Measurements from ENCODE around the gene PCDHGA5.
"Not testable (repeated sequence)": the region's sequence is repeated elsewhere in the genome, so short reads cannot be mapped to it uniquely, and the experiment has no call there.

PCDHGA5 gene

DNA sequence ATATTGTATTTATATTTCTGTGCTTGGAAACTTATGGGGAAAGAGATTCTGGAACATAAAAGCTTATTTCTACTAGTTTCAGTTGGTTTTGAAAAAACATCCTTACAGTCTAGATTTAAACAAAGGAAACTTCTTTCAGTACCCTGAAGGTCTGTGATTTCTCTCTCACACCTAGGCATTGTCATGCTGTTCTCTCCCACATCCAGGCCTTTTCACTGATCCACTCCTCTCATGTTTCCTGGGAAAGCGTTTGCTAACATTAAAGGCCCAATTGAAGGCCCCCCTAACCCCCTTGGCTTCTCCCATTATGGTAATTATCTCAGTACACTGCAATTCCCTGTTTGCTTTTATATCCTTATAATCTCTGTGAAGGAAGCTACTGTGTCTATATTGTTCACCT, 21.2 kb upstream of the PCDHGA5 start:
- Mint-ChIP-seq H3K4me1 (no peaks in the 10 kb centered on the region), H3K4me3 (no peak overlapping the region), H3K27me3 (peaks cover 69 to 93% of the 10 kb centered on the region in 2 donors), H3K36me3 (peaks cover 13 to 29% of the 10 kb centered on the region in 2 donors), H3K27ac (no peak overlapping the region), H3K9me3 (peaks cover 31 to 32% of the 10 kb centered on the region in 2 donors)
- ATAC-seq (replicated peaks), result no peak
- no peak for DNase-seq

DNA sequence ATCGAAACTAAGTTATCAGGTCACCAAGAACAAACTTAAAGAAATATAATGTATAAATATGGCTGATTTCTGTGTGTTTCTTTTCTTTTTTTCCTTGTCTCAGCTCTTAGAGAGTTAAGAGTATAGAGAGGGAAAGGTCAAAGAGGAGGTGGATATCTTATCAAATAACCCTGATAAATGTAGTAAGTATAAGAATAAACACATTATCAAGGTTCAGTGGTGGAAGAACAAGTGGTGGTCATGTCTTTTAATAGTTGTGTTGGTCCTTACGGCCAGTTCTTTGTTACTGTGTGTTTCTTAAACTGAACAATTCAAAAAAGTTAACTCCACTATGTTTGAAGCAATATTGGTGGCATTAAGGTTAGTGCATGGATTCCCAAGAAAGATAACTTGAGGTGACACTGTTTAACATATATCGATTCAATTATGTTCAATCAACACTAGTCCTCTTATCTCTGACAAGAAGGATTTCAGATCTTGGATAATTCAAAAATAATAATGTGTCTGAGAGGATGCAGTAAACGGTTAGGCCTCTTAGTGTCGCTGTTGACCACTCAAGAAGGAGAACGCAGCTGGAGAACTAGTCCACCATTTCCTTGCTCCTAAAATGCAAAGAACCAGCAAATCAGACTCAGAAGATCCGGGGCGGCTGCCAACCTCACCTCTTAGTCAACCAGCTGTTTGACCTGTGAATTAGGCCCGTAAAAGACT, 20.6 kb upstream of the PCDHGA5 start, which contains the start of gene PCDHGA3:
Gene PCDHGA3, plus strand, starts transcription at position 588 of the 711 bp plus-strand sequence. CDS start 205 bp downstream, outside the sequence.
- DNase-seq (no peak), ATAC-seq (replicated peaks) (no peak)
- Mint-ChIP-seq H3K27me3 (peaks cover 64 to 89% of the 10 kb centered on the region in 2 donors), H3K4me3 (peak within 1 kb of the TSS; percentile 36 to 65), H3K27ac (peak within 1 kb of the TSS; percentile 14), H3K4me1 (no peaks in the 10 kb centered on the region), H3K9me3 (peaks cover 26 to 29% of the 10 kb centered on the region in 2 donors), H3K36me3 (peaks cover 13 to 25% of the 10 kb centered on the region in 2 donors)

DNA sequence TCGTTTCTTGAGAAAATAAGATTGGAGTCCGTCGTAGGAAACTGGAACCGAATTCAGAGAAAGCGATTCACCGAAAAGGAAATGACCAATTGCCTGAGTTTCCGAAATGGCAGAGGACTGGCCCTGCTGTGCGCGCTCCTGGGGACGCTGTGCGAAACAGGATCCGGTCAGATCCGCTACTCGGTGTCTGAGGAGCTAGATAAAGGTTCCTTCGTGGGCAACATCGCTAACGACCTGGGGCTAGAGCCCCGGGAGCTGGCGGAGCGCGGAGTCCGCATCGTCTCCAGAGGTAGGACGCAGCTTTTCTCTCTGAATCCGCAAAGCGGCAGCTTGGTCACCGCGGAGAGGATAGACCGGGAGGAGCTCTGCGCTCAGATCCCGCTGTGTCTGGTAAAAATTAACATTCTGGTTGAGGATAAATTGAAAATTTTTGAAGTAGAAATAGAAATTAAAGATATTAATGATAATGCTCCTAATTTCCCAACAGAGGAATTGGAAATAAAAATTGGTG, 20.0 kb upstream of the PCDHGA5 start:
- DNase-seq (no peak), ATAC-seq (replicated peaks) (no peak)
- peaks cover 26% of the 10 kb centered on the region in 2 donors for H3K9me3 Mint-ChIP-seq
- peak overlapping the region; percentile 36 to 65 for H3K4me3 Mint-ChIP-seq
- peaks cover 63 to 89% of the 10 kb centered on the region in 2 donors for H3K27me3 Mint-ChIP-seq
- peaks cover 13 to 25% of the 10 kb centered on the region in 2 donors for H3K36me3 Mint-ChIP-seq
- peak overlapping the region; percentile 14 for H3K27ac Mint-ChIP-seq
- H3K4me1 Mint-ChIP-seq, result no peaks in the 10 kb centered on the region

DNA sequence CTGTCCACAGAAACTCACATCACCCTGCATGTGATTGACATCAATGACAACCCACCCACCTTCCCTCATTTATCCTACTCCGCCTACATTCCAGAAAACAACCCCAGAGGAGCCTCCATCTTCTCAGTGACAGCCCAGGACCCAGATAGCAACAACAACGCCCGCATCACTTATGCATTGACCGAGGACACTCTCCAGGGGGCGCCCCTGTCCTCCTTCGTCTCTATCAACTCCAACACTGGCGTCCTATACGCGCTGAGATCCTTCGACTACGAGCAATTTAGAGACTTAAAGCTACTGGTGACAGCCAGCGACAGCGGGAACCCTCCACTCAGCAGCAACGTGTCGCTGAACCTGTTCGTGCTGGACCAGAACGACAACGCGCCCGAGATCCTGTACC, 18.6 kb upstream of the PCDHGA5 start:
- peak overlapping the region in 1 of 2 donors; percentile 21 for H3K4me3 Mint-ChIP-seq
- H3K9me3 Mint-ChIP-seq, result peaks cover 25 to 30% of the 10 kb centered on the region in 2 donors
- no peak overlapping the region for H3K27ac Mint-ChIP-seq
- ATAC-seq (replicated peaks) (no peak), DNase-seq (no peak)
- H3K27me3 Mint-ChIP-seq, result peaks cover 60 to 84% of the 10 kb centered on the region in 2 donors
- H3K4me1 Mint-ChIP-seq, result no peaks in the 10 kb centered on the region
- H3K36me3 Mint-ChIP-seq, result peaks cover 15 to 26% of the 10 kb centered on the region in 2 donors

DNA sequence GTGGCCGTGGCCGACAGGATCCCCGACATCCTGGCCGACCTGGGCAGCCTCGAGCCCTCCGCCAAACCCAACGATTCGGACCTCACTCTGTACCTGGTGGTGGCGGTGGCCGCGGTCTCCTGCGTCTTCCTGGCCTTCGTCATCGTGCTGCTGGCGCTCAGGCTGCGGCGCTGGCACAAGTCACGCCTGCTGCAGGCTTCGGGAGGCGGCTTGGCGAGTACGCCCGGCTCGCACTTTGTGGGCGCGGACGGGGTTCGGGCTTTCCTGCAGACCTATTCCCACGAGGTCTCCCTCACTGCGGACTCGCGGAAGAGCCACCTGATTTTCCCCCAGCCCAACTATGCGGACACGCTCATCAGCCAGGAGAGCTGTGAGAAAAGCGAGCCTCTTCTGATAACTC, 17.9 kb upstream of the PCDHGA5 start:
- not testable (repeated sequence) for DNase-seq; H3K4me1 Mint-ChIP-seq; ATAC-seq (replicated peaks); H3K4me3 Mint-ChIP-seq; H3K27ac Mint-ChIP-seq
- Mint-ChIP-seq H3K9me3 (peaks cover 22 to 27% of the 10 kb centered on the region in 2 donors), H3K27me3 (peaks cover 63 to 84% of the 10 kb centered on the region in 2 donors), H3K36me3 (peaks cover 11 to 25% of the 10 kb centered on the region in 2 donors)

DNA sequence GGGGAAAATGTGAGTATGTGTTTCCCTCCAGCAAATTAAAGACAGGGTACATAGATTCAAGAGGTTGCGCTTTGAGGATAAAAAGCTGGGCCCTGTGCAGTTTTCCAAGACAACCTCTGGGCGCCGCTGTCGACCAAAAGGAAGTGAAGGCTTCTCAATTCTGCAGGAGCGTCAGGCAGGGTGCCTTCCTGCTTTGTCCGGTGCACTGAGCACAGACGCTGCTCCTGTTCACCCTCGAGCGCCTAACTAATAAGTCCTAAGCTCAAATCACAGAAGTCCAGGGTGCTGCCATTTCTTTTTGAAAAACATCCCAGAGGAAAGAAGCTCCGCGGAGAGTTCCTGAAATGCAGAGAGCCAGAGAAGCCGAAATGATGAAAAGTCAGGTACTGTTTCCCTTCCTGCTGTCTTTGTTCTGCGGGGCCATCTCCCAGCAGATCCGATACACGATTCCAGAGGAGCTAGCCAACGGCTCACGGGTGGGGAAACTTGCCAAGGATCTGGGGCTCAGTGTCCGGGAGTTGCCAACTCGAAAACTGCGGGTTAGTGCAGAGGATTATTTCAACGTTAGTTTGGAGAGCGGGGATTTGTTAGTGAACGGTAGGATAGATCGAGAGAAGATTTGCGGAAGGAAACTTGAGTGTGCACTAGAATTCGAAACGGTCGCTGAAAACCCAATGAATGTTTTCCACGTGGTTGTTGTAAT, 13.9 kb upstream of the PCDHGA5 start, which contains the start of gene PCDHGB1:
Gene PCDHGB1, plus strand, starts transcription at position 183 of the 703 bp plus-strand sequence. Its CDS starts 162 bp downstream, at position 345.
- Mint-ChIP-seq H3K36me3 (peaks cover 14 to 27% of the 10 kb centered on the region in 2 donors), H3K27me3 (peaks cover 54 to 74% of the 10 kb centered on the region in 2 donors), H3K9me3 (peaks cover 19 to 22% of the 10 kb centered on the region in 2 donors), H3K4me1 (peaks cover 0 to 1% of the 10 kb centered on the region in 2 donors), H3K4me3 (peak within 1 kb of the TSS in 1 of 2 donors; percentile 44), H3K27ac (no peak within 1 kb of the TSS)
- no peak for ATAC-seq (replicated peaks)
- no peak for DNase-seq

DNA sequence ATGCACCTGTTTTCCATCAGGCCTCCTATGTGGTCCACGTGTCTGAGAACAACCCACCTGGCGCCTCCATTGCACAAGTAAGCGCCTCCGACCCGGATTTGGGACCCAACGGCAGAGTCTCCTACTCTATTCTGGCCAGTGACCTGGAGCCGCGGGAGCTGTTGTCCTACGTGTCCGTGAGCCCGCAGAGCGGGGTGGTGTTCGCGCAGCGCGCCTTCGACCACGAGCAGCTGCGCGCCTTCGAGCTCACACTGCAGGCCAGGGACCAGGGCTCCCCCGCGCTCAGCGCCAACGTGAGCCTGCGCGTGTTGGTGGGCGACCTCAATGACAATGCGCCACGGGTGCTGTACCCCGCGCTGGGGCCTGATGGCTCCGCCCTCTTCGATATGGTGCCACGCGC, 12.4 kb upstream of the PCDHGA5 start:
- ATAC-seq (replicated peaks) (no peak), DNase-seq (no peak)
- peaks cover 63 to 74% of the 10 kb centered on the region in 2 donors for H3K27me3 Mint-ChIP-seq
- H3K27ac Mint-ChIP-seq, result no peak overlapping the region
- H3K9me3 Mint-ChIP-seq, result peaks cover 19 to 20% of the 10 kb centered on the region in 2 donors
- peaks cover 11 to 19% of the 10 kb centered on the region in 2 donors for H3K36me3 Mint-ChIP-seq
- no peak overlapping the region for H3K4me3 Mint-ChIP-seq
- peaks cover 0 to 1% of the 10 kb centered on the region in 2 donors for H3K4me1 Mint-ChIP-seq

DNA sequence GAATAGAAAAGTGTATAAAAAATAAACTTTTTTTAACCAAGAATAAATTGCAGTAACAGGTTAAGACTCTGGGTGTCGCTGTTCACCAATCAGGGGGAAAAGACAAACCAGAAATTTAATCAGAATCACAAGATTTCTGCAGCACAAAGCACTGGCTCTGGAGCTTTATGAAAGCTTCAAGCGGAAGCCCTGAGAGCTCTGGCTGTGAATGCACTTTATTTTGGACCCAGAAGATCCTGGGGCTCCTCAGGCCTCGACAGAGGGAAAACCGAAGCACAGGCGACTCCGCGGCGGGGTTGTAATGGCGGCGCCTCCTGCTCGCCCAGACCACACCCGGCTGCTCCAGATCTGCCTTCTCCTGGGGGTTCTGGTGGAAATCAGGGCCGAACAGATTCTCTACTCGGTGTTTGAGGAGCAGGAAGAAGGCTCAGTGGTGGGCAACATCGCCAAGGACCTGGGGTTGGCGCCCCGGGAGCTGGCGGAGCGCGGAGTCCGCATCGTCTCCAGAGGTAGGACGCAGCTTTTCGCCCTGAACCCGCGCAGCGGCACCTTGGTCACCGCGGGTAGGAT, 9.0 kb upstream of the PCDHGA5 start, which contains the start of gene PCDHGA4:
Gene PCDHGA4, plus strand, starts transcription at position 122 of the 570 bp plus-strand sequence. Its CDS starts 87 bp downstream, at position 209.
- Mint-ChIP-seq H3K9me3 (peaks cover 13 to 21% of the 10 kb centered on the region in 2 donors), H3K36me3 (peaks cover 12 to 15% of the 10 kb centered on the region in 2 donors), H3K27ac (no peak within 1 kb of the TSS), H3K27me3 (peaks cover 65 to 83% of the 10 kb centered on the region in 2 donors), H3K4me1 (peaks cover 0 to 1% of the 10 kb centered on the region in 2 donors), H3K4me3 (no peak within 1 kb of the TSS)
- DNase-seq (no peak), ATAC-seq (replicated peaks) (no peak)

DNA sequence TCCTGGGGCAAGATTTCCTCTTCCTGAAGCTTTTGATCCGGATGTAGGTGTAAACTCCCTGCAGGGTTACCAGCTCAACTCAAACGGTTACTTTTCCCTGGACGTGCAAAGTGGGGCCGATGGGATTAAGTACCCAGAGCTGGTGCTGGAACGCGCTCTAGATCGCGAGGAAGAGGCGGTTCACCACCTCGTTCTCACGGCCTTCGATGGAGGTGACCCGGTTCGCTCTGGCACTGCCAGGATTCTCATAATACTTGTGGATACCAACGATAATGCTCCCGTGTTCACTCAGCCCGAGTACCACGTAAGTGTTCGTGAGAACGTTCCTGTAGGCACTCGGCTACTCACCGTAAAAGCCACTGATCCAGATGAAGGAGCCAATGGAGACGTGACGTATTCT, 8.3 kb upstream of the PCDHGA5 start:
- ATAC-seq (replicated peaks) (no peak), DNase-seq (no peak)
- Mint-ChIP-seq H3K27me3 (peaks cover 65 to 83% of the 10 kb centered on the region in 2 donors), H3K4me3 (no peak overlapping the region), H3K4me1 (peaks cover 0 to 1% of the 10 kb centered on the region in 2 donors), H3K9me3 (peaks cover 12 to 19% of the 10 kb centered on the region in 2 donors), H3K27ac (no peak overlapping the region), H3K36me3 (peaks cover 11 to 14% of the 10 kb centered on the region in 2 donors)

DNA sequence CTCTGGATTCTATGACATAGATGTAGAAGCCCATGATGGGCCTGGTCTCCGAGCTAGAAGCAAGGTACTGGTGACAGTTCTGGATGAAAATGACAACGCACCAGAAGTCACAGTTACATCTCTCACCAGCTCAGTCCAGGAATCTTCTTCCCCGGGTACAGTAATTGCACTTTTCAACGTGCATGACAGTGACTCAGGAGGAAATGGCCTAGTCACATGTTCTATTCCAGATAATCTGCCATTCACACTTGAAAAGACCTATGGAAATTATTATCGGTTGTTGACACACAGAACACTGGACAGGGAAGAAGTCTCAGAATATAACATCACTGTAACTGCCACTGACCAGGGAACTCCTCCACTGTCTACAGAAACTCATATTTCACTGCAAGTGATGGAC, 7.8 kb upstream of the PCDHGA5 start:
- no peak for DNase-seq
- Mint-ChIP-seq H3K27ac (no peak overlapping the region), H3K27me3 (peaks cover 66 to 83% of the 10 kb centered on the region in 2 donors), H3K36me3 (peaks cover 15 to 18% of the 10 kb centered on the region in 2 donors), H3K4me3 (no peak overlapping the region), H3K4me1 (peaks cover 0 to 1% of the 10 kb centered on the region in 2 donors), H3K9me3 (peaks cover 16 to 21% of the 10 kb centered on the region in 2 donors)
- no peak for ATAC-seq (replicated peaks)

DNA sequence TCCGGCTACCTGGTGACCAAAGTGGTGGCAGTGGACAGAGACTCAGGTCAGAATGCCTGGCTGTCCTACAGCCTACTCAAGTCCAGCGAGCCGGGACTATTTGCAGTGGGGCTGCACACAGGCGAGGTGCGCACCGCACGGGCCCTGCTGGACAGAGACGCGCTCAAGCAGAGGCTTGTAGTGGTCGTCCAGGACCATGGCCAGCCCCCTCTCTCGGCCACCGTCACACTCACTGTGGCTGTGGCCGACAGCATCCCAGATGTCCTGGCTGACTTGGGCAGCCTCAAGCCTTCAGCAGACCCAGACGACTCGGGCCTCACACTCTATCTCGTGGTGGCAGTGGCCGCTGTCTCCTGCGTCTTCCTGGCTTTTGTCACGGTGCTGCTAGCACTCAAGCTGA, 7.0 kb upstream of the PCDHGA5 start:
- DNase-seq (no peak), ATAC-seq (replicated peaks) (no peak)
- peaks cover 67 to 83% of the 10 kb centered on the region in 2 donors for H3K27me3 Mint-ChIP-seq
- H3K4me1 Mint-ChIP-seq, result peaks cover 0 to 1% of the 10 kb centered on the region in 2 donors
- H3K4me3 Mint-ChIP-seq, result no peak overlapping the region
- peaks cover 16 to 22% of the 10 kb centered on the region in 2 donors for H3K36me3 Mint-ChIP-seq
- H3K27ac Mint-ChIP-seq, result no peak overlapping the region
- H3K9me3 Mint-ChIP-seq, result peaks cover 19 to 22% of the 10 kb centered on the region in 2 donors

DNA sequence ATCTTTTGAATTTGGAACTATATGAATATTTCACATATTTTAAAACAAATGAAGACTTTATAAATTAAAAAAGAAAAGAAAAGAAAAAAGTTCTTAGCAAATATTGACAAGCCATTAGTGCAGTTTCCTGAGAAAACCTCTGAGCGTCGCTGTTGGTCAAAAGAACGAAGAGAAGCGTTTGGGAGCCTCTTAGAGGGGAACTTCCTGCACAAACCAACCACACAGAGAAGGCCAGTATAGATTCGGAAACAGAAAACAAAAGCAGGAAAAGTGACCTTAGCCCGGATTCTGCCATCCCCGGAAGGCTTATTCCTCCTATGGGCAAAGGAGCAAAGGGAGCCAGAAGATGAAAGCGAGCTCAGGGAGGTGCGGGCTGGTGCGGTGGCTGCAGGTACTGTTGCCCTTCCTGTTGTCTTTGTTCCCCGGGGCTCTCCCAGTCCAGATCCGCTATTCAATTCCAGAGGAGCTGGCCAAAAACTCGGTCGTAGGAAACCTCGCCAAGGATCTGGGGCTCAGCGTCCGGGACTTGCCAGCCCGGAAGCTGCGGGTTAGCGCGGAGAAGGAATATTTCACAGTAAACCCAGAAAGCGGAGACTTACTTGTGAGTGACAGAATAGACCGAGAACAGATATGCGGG, 4.1 kb upstream of the PCDHGA5 start, which contains the start of gene PCDHGB2:
Gene PCDHGB2, plus strand, starts transcription at position 205 of the 637 bp plus-strand sequence. Its CDS starts 142 bp downstream, at position 347.
- Mint-ChIP-seq H3K4me1 (no peaks in the 10 kb centered on the region), H3K27me3 (peaks cover 72 to 86% of the 10 kb centered on the region in 2 donors), H3K4me3 (peak within 1 kb of the TSS; percentile 75 to 80), H3K36me3 (peaks cover 17 to 32% of the 10 kb centered on the region in 2 donors), H3K27ac (peak within 1 kb of the TSS; percentile 67), H3K9me3 (peaks cover 15 to 26% of the 10 kb centered on the region in 2 donors)
- no peak for DNase-seq
- peak; percentile 29 to 36 for ATAC-seq (replicated peaks)

DNA sequence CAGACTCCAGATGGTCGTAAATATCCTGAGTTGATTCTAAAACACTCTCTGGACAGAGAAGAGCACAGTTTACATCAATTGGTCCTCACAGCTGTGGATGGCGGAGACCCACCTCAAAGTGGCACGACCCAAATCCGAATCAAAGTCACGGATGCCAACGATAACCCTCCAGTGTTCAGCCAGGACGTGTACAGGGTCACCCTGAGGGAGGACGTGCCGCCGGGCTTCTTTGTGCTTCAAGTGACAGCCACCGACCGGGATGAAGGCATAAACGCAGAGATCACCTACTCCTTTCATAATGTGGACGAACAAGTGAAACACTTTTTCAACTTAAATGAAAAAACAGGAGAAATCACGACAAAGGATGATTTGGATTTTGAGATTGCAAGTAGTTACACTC, 3.3 kb upstream of the PCDHGA5 start:
- H3K27ac Mint-ChIP-seq, result peak overlapping the region; percentile 67
- H3K9me3 Mint-ChIP-seq, result peaks cover 17 to 29% of the 10 kb centered on the region in 2 donors
- ATAC-seq (replicated peaks), result no peak
- H3K36me3 Mint-ChIP-seq, result peaks cover 21 to 39% of the 10 kb centered on the region in 2 donors
- peaks cover 73 to 87% of the 10 kb centered on the region in 2 donors for H3K27me3 Mint-ChIP-seq
- no peak for DNase-seq
- H3K4me1 Mint-ChIP-seq, result no peaks in the 10 kb centered on the region
- H3K4me3 Mint-ChIP-seq, result no peak overlapping the region

All from stimulated activated naive B cell treated with anti-CD40 and anti-IgM and Interleukin-4, amounts not matched to agents 10 μg/mL and 1 μg/mL and 100 μg/mL, for 72 hours (primary cell).